Measurements from ENCODE around the gene NRL. TPM values are rescaled to one million over a fixed set of nuclear protein-coding genes. Genes with fewer than 3 reads are reported as not detected.

NRL gene
- total and polyA plus RNA-seq, 4 donors: 1.5 to 3.2 (median 2.8) TPM

GRCh38 chr14:24098927-24099813 lies 15.6 kb downstream of the NRL start:
- peaks cover 13 to 36% (median 24%) of the 10 kb centered on the region in 4 donors for H3K36me3 ChIP-seq (ENCODE audit: control insufficient read depth in 4 of 4, insufficient read depth in 3 of 4, low read depth in 1 of 4, low read length in 3 of 4)
- no peaks in the 10 kb centered on the region for H3K9me3 ChIP-seq (ENCODE audit: control insufficient read depth in 4 of 4, low read length in 3 of 4)
- DNase-seq (ENCODE audit: low spot score): no peak
- peaks cover 6 to 80% (median 58%) of the 10 kb centered on the region in 4 donors for H3K4me1 ChIP-seq (ENCODE audit: control insufficient read depth in 4 of 4, insufficient read depth in 4 of 4, low read length in 3 of 4)
- TF ChIP-seq HNF4G (IDR thresholded peaks at IDR 0.05): no peak
- TF ChIP-seq ATF3 (IDR thresholded peaks at IDR 0.05): no peak
- no peak for TF ChIP-seq TAF1 (conservative IDR thresholded peaks at IDR 0.05)
- no peak for TF ChIP-seq SP1 (IDR thresholded peaks at IDR 0.05)
- TF ChIP-seq FOXA2 (IDR thresholded peaks at IDR 0.05): no peak
- no peak for TF ChIP-seq HNF4A (conservative IDR thresholded peaks at IDR 0.05)
- TF ChIP-seq RAD21 (IDR thresholded peaks at IDR 0.05): no peak
- no peak for TF ChIP-seq RXRA (IDR thresholded peaks at IDR 0.05)
- no peak for TF ChIP-seq REST (IDR thresholded peaks at IDR 0.05)
- no peak for TF ChIP-seq FOXA1 (IDR thresholded peaks at IDR 0.05)
- no peak for TF ChIP-seq CTCF (IDR thresholded peaks at IDR 0.05; ENCODE audit: low read depth, low read length, missing input control)
- TF ChIP-seq GABPA (IDR thresholded peaks at IDR 0.05 in 1 of 2, conservative IDR thresholded peaks at IDR 0.05 in 1 of 2): no peak
- TF ChIP-seq YY1 (IDR thresholded peaks at IDR 0.05): no peak
- TF ChIP-seq ZBTB33 (IDR thresholded peaks at IDR 0.05): no peak
- TF ChIP-seq MAX (IDR thresholded peaks at IDR 0.05): no peak
- TF ChIP-seq EGR1 (IDR thresholded peaks at IDR 0.05; ENCODE audit: low read depth in 2 of 2): no peak
- TF ChIP-seq JUND (IDR thresholded peaks at IDR 0.05): no peak
- H3K27ac ChIP-seq (ENCODE audit: low read depth in 1 of 2, low read length in 2 of 2): no peak overlapping the region
- no peaks in the 10 kb centered on the region for H3K27me3 ChIP-seq (ENCODE audit: control insufficient read depth in 4 of 4, insufficient read depth in 4 of 4, low read length in 3 of 4)
- no peak overlapping the region for H3K4me3 ChIP-seq (ENCODE audit: low read depth in 1 of 3, low read length in 3 of 3)
- WGBS: 61% methylated on average over 17 of the region's 17 CpGs
- no peak overlapping the region for H3K9ac ChIP-seq (ENCODE audit: low read depth in 1 of 2, low read length in 2 of 2)
